HG03432 (cell line): ENCODE results near the gene STX12.

ENCODE experiments used
- ATAC-seq: cut with Tn5 transposase; IDR thresholded peaks from one replicate; pipeline ENCODE4 v1.9.1; 2021; ENCODE audit warnings: mild to moderate bottlenecking, moderate library complexity; ENCODE audit not compliant: unreplicated experiment

STX12 gene

DNA sequence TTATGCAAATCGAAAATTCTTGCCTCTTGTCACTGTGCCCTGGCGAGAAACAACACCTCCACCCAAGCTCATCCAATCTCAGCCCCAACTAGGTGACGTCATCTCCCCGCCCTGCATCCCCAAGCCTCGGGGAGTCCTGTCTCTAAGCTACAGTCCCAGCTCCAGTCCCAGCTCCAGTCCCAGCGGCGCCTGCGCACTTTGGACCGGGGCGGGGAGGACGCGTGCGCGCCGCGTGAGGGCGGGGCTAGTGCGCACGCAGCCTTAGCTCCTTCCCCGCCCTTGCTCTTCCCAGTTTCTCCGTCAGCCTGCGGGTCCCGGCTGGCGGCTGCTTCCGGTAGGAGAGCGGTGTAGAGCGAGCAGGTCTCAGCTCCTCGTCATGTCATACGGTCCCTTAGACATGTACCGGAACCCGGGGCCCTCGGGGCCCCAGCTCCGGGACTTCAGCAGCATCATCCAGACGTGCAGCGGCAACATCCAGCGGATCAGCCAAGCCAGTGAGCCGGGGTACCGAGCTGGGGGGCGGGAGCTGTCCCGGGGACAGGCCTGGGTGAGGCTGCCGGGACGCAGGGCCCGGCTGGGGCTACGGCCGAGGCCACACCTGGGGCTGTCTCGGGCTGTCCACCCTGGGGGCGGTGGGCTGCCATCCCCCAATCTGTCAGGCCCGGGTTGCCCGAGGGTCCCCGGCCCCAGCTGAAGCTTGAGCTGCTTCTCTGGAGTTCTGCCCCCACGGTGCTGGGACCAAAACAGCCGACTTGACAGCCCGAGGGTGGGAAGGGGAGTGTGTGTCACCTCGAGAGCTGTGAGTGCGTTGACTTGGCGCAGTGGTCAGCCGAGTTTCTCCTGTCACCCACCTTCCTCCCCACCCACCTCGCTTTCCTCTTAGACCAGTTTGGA, at the start of gene STX12:
Gene STX12, plus strand, starts transcription at position 288 of the 894 bp plus-strand sequence. Its CDS starts 89 bp downstream, at position 377.
- peak; percentile 90 for ATAC-seq

- no peak for ATAC-seq
Observed at GRCh38 chr1:27724961-27725373, 48.1 kb upstream of the STX12 start.

- peak; percentile 94 for ATAC-seq
Observed at GRCh38 chr1:27725374-27726172, 47.4 kb upstream of the STX12 start, which contains the start of gene FAM76A. TSS of gene FAM76A (plus strand) at chr1:27725961. CDS start at chr1:27726081, 120 bp downstream.

DNA sequence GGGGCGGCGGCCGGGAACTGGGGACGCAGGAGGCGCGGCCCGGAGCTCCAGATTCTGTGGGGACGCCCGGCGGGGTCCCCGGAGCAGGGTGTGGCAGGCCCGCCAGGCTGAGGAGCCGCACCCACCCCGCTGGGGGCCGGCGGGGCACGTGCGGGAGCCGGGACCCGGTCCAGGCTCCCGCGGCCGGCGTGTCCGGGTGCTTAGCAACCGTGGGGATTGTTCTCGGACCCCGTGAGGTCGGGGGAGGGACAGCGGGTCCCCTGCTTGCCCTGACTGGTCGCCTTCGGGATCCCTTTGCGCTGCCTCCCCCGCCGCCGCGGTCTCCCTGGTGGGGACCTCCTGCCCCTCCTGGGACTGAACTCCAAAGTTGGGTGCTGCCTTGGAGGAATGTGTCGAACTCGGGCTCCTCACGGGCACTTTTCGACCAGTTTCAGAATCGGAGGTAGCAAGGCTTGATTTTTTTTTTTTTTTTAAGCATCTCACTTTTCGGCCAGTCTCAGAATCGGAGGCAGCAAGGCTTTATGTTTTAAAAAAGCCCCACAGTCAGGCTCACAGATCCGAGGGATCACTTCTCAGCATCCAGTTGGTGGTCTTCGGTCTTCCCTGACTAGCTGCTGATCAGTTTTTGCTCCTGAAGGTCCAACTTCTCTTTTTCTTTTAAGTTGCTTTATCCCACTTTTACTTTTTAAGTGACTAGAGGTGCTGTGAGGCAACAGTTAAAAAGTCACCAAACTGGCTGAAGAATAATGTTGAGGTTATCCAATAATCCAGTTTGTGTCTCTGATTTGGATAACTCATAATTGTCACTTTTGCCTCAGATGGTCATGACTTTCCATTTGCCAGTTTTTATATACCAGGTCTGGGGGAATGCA, 46.6 kb upstream of the STX12 start:
- ATAC-seq, result peak; percentile 33

GRCh38 chr1:27727126-27727525, 45.9 kb upstream of the STX12 start:
- ATAC-seq, result no peak

DNA sequence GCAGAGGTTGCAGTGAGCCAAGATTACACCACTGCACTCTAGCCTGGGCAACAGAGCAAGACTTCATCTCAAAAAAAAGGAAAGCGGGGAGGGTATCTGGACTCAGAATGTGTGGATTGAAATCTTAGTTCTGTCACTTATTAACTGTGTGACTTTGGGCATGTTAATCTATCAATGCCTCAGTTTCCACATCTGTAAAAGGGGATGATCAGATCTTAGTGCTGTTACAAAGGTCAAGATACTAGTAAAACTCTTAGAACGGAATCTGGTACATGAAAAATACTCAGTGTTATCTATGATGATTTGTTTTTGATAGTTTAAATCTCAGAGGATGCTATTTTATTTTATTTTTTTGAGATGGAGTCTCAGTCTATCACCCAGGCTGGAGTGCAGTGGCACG, 36.8 kb upstream of the STX12 start:
- ATAC-seq, result no peak

GRCh38 chr1:27741121-27741520, 31.9 kb upstream of the STX12 start:
- ATAC-seq, result no peak

GRCh38 chr1:27744556-27744955, 28.5 kb upstream of the STX12 start:
- ATAC-seq, result no peak

GRCh38 chr1:27745466-27745865, 27.6 kb upstream of the STX12 start:
- no peak for ATAC-seq

DNA sequence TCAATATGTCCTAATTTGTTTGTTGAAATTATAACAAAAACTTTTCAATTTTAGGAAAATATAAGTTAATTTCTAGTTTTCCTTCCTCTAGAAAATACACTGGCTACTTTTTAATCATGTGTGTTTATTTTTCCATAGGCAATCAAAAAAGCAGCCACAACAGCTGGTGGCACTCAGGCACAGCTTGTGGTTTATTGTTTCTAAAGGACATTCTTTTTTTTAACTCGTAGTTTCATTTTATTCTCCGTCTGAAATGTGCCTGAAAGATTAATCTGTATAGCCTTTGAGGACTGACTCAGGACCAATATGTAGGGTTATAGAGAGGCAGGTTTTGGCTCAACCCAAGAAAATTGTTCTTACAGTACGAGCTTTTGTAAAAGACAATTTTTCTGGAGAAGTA, 20.7 kb upstream of the STX12 start:
- ATAC-seq, result no peak

DNA sequence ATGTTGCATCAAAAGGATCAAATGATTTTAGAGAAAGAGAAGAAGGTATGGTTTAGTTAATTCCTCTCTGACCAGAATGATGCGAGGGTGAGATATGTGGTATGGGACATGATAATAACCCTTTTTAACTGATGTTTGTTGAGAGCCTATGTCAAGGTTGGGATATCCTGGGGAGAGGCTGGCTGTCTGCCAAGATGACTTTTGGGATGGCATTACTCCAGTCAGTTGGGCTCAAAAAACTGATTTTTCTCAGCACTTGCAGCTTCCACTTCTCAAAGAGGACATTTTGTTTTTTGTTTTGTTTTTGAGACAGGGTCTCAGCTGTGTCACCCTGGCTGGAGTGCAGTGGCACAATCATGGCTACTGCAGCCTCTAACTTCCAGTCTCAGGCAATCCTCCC, 17.7 kb upstream of the STX12 start:
- no peak for ATAC-seq

- no peak for ATAC-seq
Observed at GRCh38 chr1:27755865-27756264, 17.2 kb upstream of the STX12 start.

GRCh38 chr1:27759236-27759635, 13.8 kb upstream of the STX12 start:
- no peak for ATAC-seq

GRCh38 chr1:27760426-27760825, 12.6 kb upstream of the STX12 start:
- no peak for ATAC-seq

DNA sequence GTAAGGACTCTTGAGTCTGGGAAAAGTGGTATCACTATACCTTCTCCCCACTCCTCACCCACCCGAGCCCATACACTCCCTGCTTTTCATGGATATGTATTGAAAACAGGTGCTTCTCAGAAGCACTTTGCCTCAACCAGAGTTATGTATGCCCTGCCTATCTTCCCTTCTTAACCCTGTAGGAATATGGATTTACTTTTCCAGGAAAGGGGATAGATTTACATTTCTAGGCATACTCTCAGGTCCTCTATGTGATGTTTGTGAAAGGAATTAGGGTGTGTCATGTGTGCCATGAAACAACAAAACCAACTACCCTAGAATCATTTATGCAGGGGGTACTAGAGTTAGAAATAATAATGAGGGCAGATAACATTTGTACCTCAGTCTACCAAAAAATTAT, 11.0 kb upstream of the STX12 start:
- ATAC-seq, result no peak

- no peak for ATAC-seq
Observed at GRCh38 chr1:27763358-27763757, 9.7 kb upstream of the STX12 start.

- no peak for ATAC-seq
Observed at GRCh38 chr1:27770293-27770830, 2.7 kb upstream of the STX12 start.

GRCh38 chr1:27772036-27772931, 735 bp upstream of the STX12 start:
- no peak for ATAC-seq

GRCh38 chr1:27773826-27774445, 917 bp downstream of the STX12 start:
- ATAC-seq, result no peak
